H1 (cell line): Measurements from ENCODE around the gene SBNO1. TPM values are rescaled to one million over a fixed set of nuclear protein-coding genes. Genes with fewer than 3 reads are reported as not detected.

Experiments used
- BRCA1 ChIP-seq: IDR thresholded peaks from 2 replicates; pipeline ENCODE4 v1.6.1; 2012; ENCODE audit warnings: low read depth, low read length, improper control_type of control experiment
- CTBP2 ChIP-seq: IDR thresholded peaks from 2 replicates; pipeline ENCODE4 v1.7.0; 2011; ENCODE audit warnings: borderline replicate concordance, mild to moderate bottlenecking, moderate library complexity, mixed read lengths, low read length; ENCODE audit not compliant: insufficient read depth, insufficient read length
- HDAC2 ChIP-seq, 2 experiments: fragments of 300-600 bp in 1 of 2; sonication (generic) in 1 of 2; IDR thresholded peaks; 2 replicates each; pipeline ENCODE4 v1.6.1; 2011 to 2012; ENCODE audit warnings: low read depth in 2 of 2, low read length in 2 of 2, mild to moderate bottlenecking in 2 of 2, moderate library complexity in 2 of 2, borderline replicate concordance in 1 of 2, inconsistent platforms in 1 of 2
- HDAC6 ChIP-seq: IDR thresholded peaks from one replicate; pipeline ENCODE4 v1.7.1; 2012; ENCODE audit warnings: low read depth, mild to moderate bottlenecking, inconsistent platforms, low read length, moderate library complexity
- SAP30 ChIP-seq: fragments of 300-600 bp; sonication (generic); IDR thresholded peaks from 2 replicates; pipeline ENCODE4 v1.7.1; 2012; ENCODE audit warnings: low read length, moderate library complexity, mild to moderate bottlenecking, inconsistent platforms; ENCODE audit not compliant: insufficient read depth, insufficient replicate concordance
- SIRT6 ChIP-seq: IDR thresholded peaks from one replicate; pipeline ENCODE4 v1.7.1; 2012; ENCODE audit warnings: low read length, inconsistent platforms
- ZNF274 ChIP-seq: IDR thresholded peaks from 2 replicates; pipeline ENCODE4 v1.7.0; 2012; ENCODE audit warnings: low read length, borderline replicate concordance; ENCODE audit errors: extremely low read depth
- polyA plus RNA-seq, 7 experiments: library from polyadenylated mRNA; depleted of rRNA in 3 of 7; stranded (reverse) in 5 of 7; unstranded in 2 of 7; fragments of >200 nt in 5 of 7; fragments of 200-250 nt in 2 of 7; gene quantifications; 1 replicate in 5 of 7; 2 replicates in 1 of 7; 4 replicates in 1 of 7; pipeline versions ENCODE4 v1.2.1 to v1.2.3, GENCODE V29; 2011 to 2013; ENCODE audit warnings: missing spikeins in 2 of 7, mixed read lengths in 2 of 7
- total RNA-seq: library from RNA; stranded (reverse); fragmentation: NEBNext Ultra II Directional; extraction: Animal tissue kit (Norgen Biotek cat#: 25700); gene quantifications from 2 replicates; pipeline ENCODE4 v1.2.1, GENCODE V29; 2021

The SBNO1 gene
- total and polyA plus RNA-seq, 2 of the 8 experiments (the other 6 are each of a cell fraction or from before 2014, with no cell fraction given), result 6.7 to 57.7 TPM

DNA sequence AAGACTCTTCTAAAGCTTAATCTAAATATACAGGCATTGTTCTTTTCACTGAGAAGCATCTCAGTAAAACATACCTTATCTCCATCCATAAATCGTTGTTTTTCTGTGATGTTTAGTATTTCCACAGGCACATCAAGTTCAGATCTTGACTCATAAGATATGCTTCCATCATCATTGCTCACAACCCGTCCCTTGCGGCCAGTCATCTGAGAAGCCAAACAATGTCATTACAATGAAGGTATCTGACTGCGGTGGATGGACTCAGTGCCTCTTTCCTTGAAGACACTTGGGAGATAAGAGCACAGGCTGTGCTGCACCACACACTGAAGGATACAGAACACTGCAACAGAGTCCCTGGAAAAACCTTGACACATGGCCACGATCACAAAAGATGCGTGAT, 44.8 kb downstream of the SBNO1 start (continued):
- TF ChIP-seq CTBP2, result no peak
- no peak for TF ChIP-seq ZNF274
- TF ChIP-seq SAP30, result no peak
- TF ChIP-seq HDAC6, result no peak
- no peak for TF ChIP-seq BRCA1
- no peak for TF ChIP-seq HDAC2 (IDR thresholded peaks at IDR 0.05; ENCODE audit: borderline replicate concordance in 1 of 2, low read depth in 2 of 2, low read length in 2 of 2)
- TF ChIP-seq SIRT6, result no peak
